ENCODE results near the gene TLR3.
A peak's percentile ranks its signal among the peaks of the same experiment; 100 is the strongest.
"Not testable (repeated sequence)": the region's sequence is repeated elsewhere in the genome, so short reads cannot be mapped to it uniquely, and the experiment has no call there.

The TLR3 gene

GRCh38 chr4:186050135-186050534 is 18.8 kb upstream of the TLR3 start:
- not testable (repeated sequence) for DNase-seq (ENCODE audit: low read depth in 3 of 3)

GRCh38 chr4:186051096-186051495 is 17.9 kb upstream of the TLR3 start:
- no peak for DNase-seq (ENCODE audit: low read depth in 3 of 3)

- DNase-seq (ENCODE audit: low read depth in 3 of 3): no peak
Observed at GRCh38 chr4:186058253-186058979, 10.5 kb upstream of the TLR3 start.

- DNase-seq (ENCODE audit: low read depth in 3 of 3): no peak
Observed at GRCh38 chr4:186058980-186059316, 10.0 kb upstream of the TLR3 start.

GRCh38 chr4:186061921-186062320 is 7.0 kb upstream of the TLR3 start:
- DNase-seq (ENCODE audit: low read depth in 3 of 3): no peak

GRCh38 chr4:186067757-186068385 is 1.1 kb upstream of the TLR3 start:
- DNase-seq (ENCODE audit: low read depth in 3 of 3): peak in 1 of 3 experiments; percentile 8

GRCh38 chr4:186069729-186070128 is 773 bp downstream of the TLR3 start:
- DNase-seq (ENCODE audit: low read depth in 3 of 3): no peak

- no peak for DNase-seq (ENCODE audit: low read depth in 3 of 3)
Observed at GRCh38 chr4:186072516-186072915, 3.6 kb downstream of the TLR3 start.

- DNase-seq (ENCODE audit: low read depth in 3 of 3): no peak
Observed at GRCh38 chr4:186074189-186074588, 5.2 kb downstream of the TLR3 start.

- DNase-seq (ENCODE audit: low read depth in 3 of 3): no peak
Observed at GRCh38 chr4:186078981-186079638, 10.2 kb downstream of the TLR3 start.

GRCh38 chr4:186079694-186080093 is 10.7 kb downstream of the TLR3 start:
- no peak for DNase-seq (ENCODE audit: low read depth in 3 of 3)

GRCh38 chr4:186081202-186081807 is 12.3 kb downstream of the TLR3 start:
- DNase-seq (ENCODE audit: low read depth in 3 of 3): no peak

GRCh38 chr4:186082221-186082620 is 13.3 kb downstream of the TLR3 start:
- no peak for DNase-seq (ENCODE audit: low read depth in 3 of 3)

GRCh38 chr4:186088523-186088922 is 19.6 kb downstream of the TLR3 start:
- no peak for DNase-seq (ENCODE audit: low read depth in 3 of 3)

GRCh38 chr4:186092296-186092695 is 23.3 kb downstream of the TLR3 start:
- DNase-seq (ENCODE audit: low read depth in 3 of 3): no peak

- no peak for DNase-seq (ENCODE audit: low read depth in 3 of 3)
Observed at GRCh38 chr4:186095406-186095805, 26.4 kb downstream of the TLR3 start.

- no peak for DNase-seq (ENCODE audit: low read depth in 3 of 3)
Observed at GRCh38 chr4:186096681-186097165, 27.8 kb downstream of the TLR3 start.

- DNase-seq (ENCODE audit: low read depth in 3 of 3): no peak
Observed at GRCh38 chr4:186097386-186097785, 28.4 kb downstream of the TLR3 start.

GRCh38 chr4:186102931-186103330 is 34.0 kb downstream of the TLR3 start:
- DNase-seq (ENCODE audit: low read depth in 3 of 3): no peak

- DNase-seq (ENCODE audit: low read depth in 3 of 3): peak; percentile 8 to 60 (median 31)
Observed at GRCh38 chr4:186104114-186104889, 35.3 kb downstream of the TLR3 start, which contains the start of gene FAM149A. Gene FAM149A, plus strand, starts transcription at chr4:186104704.

GRCh38 chr4:186104890-186105646 is 36.1 kb downstream of the TLR3 start:
- DNase-seq (ENCODE audit: low read depth in 3 of 3): no peak
